ENCODE measurements around the gene OSGEP.

Gene OSGEP

GRCh38 chr14:20454516-20455354 is at the start of gene OSGEP, which contains the start of gene APEX1:
OSGEP (minus strand) TSS chr14:20454812; CDS start chr14:20454683, 129 bp downstream.
APEX1 (plus strand) TSS chr14:20455226; CDS start chr14:20455646, 420 bp downstream.
- FAIRE-seq (peak; percentile 93), DNase-seq (ENCODE audit: insufficient read length, low spot score) (peak; percentile 93)

GRCh38 chr14:20503898-20504297 is 49.3 kb upstream of the OSGEP start:
- FAIRE-seq (no peak), DNase-seq (ENCODE audit: insufficient read length, low spot score) (no peak)

GRCh38 chr14:20501346-20501745 is 46.7 kb upstream of the OSGEP start:
- FAIRE-seq (no peak), DNase-seq (ENCODE audit: insufficient read length, low spot score) (no peak)

- no peak for DNase-seq (ENCODE audit: insufficient read length, low spot score)
- FAIRE-seq, result no peak
Observed at GRCh38 chr14:20499881-20500280, 45.3 kb upstream of the OSGEP start.

GRCh38 chr14:20499108-20499507 is 44.5 kb upstream of the OSGEP start:
- no peak for FAIRE-seq

GRCh38 chr14:20498622-20499021 is 44.0 kb upstream of the OSGEP start:
- no peak for FAIRE-seq
- DNase-seq (ENCODE audit: insufficient read length, low spot score), result no peak

More at GRCh38 chr14:20499108-20499507, 44.5 kb upstream of the OSGEP start:
- DNase-seq (ENCODE audit: insufficient read length, low spot score), result no peak

- DNase-seq (ENCODE audit: insufficient read length, low spot score) (no peak), FAIRE-seq (no peak)
Observed at GRCh38 chr14:20494935-20495766, 40.5 kb upstream of the OSGEP start.

GRCh38 chr14:20493634-20494033 is 39.0 kb upstream of the OSGEP start:
- no peak for DNase-seq (ENCODE audit: insufficient read length, low spot score)
- FAIRE-seq, result no peak

- DNase-seq (ENCODE audit: insufficient read length, low spot score) (no peak), FAIRE-seq (no peak)
Observed at GRCh38 chr14:20492486-20492885, 37.9 kb upstream of the OSGEP start.

- DNase-seq (ENCODE audit: insufficient read length, low spot score) (no peak), FAIRE-seq (no peak)
Observed at GRCh38 chr14:20490563-20490962, 36.0 kb upstream of the OSGEP start.

- FAIRE-seq (no peak), DNase-seq (ENCODE audit: insufficient read length, low spot score) (no peak)
Observed at GRCh38 chr14:20489093-20489994, 34.7 kb upstream of the OSGEP start.

GRCh38 chr14:20487396-20487725 is 32.7 kb upstream of the OSGEP start:
- DNase-seq (ENCODE audit: insufficient read length, low spot score) (no peak), FAIRE-seq (no peak)

GRCh38 chr14:20486684-20487395 is 32.2 kb upstream of the OSGEP start:
- DNase-seq (ENCODE audit: insufficient read length, low spot score), result no peak
- no peak for FAIRE-seq

GRCh38 chr14:20485900-20486299 is 31.3 kb upstream of the OSGEP start:
- FAIRE-seq (no peak), DNase-seq (ENCODE audit: insufficient read length, low spot score) (no peak)

- FAIRE-seq (no peak), DNase-seq (ENCODE audit: insufficient read length, low spot score) (no peak)
Observed at GRCh38 chr14:20482382-20482781, 27.8 kb upstream of the OSGEP start.

GRCh38 chr14:20478894-20479293 is 24.3 kb upstream of the OSGEP start:
- no peak for DNase-seq (ENCODE audit: insufficient read length, low spot score)
- FAIRE-seq, result no peak

GRCh38 chr14:20477211-20477876 is 22.7 kb upstream of the OSGEP start:
- FAIRE-seq (no peak), DNase-seq (ENCODE audit: insufficient read length, low spot score) (no peak)

GRCh38 chr14:20476776-20477175 is 22.2 kb upstream of the OSGEP start:
- no peak for DNase-seq (ENCODE audit: insufficient read length, low spot score)
- no peak for FAIRE-seq

- FAIRE-seq (no peak), DNase-seq (ENCODE audit: insufficient read length, low spot score) (no peak)
Observed at GRCh38 chr14:20472536-20473169, 18.0 kb upstream of the OSGEP start.

Measured in HTR-8/SVneo (cell line).